Parathyroid adenoma (tissue), 2 donors: ENCODE data around the gene TRMU.

ENCODE experiments used
- H2AFZ ChIP-seq: fragments of 300-600 bp; sonication (generic); one replicate; pipeline ENCODE4 v1.7.0; 2017; ENCODE audit warnings: antibody characterized with exemption, mild to moderate bottlenecking
- H3K27ac ChIP-seq: fragments of 300-600 bp; sonication (generic); one replicate; pipeline ENCODE4 v1.7.0; 2017
- H3K27me3 ChIP-seq: fragments of 300-600 bp; sonication (generic); one replicate; pipeline ENCODE4 v1.7.0; 2017; ENCODE audit warnings: low read length; ENCODE audit not compliant: control insufficient read depth, insufficient read depth
- H3K36me3 ChIP-seq: fragments of 300-600 bp; sonication (generic); one replicate; pipeline ENCODE4 v1.7.0; 2017; ENCODE audit warnings: low read length; ENCODE audit not compliant: control insufficient read depth, insufficient read depth
- H3K4me1 ChIP-seq: fragments of 300-600 bp; sonication (generic); one replicate; pipeline ENCODE4 v1.7.0; 2017; ENCODE audit warnings: control low read depth
- H3K4me2 ChIP-seq: fragments of 300-600 bp; sonication (generic); one replicate; pipeline ENCODE4 v1.7.0; 2017; ENCODE audit warnings: low read length
- H3K4me3 ChIP-seq: fragments of 300-600 bp; sonication (generic); one replicate; pipeline ENCODE4 v1.7.0; 2017; ENCODE audit warnings: low read depth, low read length
- H3K79me2 ChIP-seq: fragments of 300-600 bp; sonication (generic); one replicate; pipeline ENCODE4 v1.7.0; 2017; ENCODE audit warnings: control low read depth
- H3K9ac ChIP-seq: fragments of 300-600 bp; sonication (generic); one replicate; pipeline ENCODE4 v1.7.0; 2017; ENCODE audit warnings: mild to moderate bottlenecking
- H3K9me3 ChIP-seq: fragments of 300-600 bp; sonication (generic); one replicate; pipeline ENCODE4 v1.7.0; 2017; ENCODE audit warnings: low read length; ENCODE audit not compliant: control insufficient read depth
- TF ChIP-seq, protein P1 (sequence below): fragments of 300-600 bp; sonication (generic); IDR thresholded peaks from one replicate; pipeline ENCODE4 v1.7.0; 2017; ENCODE audit warnings: antibody characterized with exemption, mild to moderate bottlenecking
- donor health status: primary hyperparathyroidism.

The TRMU gene

DNA sequence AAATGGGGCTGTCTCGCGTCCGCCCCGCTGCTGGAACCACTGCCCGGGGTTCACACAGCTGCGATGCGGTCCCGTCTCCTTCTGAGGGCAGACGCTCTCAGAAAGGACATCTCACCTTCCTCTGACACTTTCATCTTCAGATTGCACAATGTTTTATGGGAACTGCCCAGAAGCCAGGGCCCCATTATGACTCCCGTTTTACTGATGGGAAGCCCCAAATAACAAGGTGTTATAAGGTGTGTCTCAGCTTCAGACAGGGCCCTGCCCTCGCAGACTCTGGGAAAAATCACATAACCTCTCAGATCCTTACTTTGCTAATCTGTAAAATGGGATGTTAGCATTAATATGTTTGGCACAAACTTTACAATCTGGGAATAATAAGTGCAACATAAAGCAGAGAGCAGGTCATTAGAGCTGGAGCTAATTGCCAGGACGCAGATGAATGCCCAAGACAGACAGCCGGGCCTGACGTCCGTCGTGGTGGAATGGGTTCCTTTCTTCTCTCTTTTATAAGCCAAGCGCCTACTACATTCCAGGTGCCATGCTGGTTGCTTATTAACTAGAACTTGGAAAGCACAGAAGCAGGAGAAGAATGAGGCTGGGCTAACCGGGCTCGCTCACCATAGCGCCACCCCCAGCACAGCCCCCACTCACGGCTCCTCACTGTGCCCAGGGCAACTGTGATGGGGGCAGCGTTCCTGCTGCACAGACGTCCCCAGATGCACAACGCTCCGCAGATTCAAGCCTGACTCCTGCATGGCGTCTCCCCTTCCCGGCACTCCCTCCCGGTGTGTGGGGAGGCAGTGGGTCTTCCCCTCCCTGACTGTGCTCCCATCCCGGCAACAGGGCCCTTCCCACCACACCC lies 43.8 kb downstream of the TRMU start:
- no peaks in the 10 kb centered on the region for H3K4me1 ChIP-seq
- no peak overlapping the region for H2AFZ ChIP-seq
- no peaks in the 10 kb centered on the region for H3K9me3 ChIP-seq
- H3K4me3 ChIP-seq = no peak overlapping the region
- no peak overlapping the region for H3K4me2 ChIP-seq
- H3K27ac ChIP-seq = no peak overlapping the region
- TF ChIP-seq, protein P1, sequence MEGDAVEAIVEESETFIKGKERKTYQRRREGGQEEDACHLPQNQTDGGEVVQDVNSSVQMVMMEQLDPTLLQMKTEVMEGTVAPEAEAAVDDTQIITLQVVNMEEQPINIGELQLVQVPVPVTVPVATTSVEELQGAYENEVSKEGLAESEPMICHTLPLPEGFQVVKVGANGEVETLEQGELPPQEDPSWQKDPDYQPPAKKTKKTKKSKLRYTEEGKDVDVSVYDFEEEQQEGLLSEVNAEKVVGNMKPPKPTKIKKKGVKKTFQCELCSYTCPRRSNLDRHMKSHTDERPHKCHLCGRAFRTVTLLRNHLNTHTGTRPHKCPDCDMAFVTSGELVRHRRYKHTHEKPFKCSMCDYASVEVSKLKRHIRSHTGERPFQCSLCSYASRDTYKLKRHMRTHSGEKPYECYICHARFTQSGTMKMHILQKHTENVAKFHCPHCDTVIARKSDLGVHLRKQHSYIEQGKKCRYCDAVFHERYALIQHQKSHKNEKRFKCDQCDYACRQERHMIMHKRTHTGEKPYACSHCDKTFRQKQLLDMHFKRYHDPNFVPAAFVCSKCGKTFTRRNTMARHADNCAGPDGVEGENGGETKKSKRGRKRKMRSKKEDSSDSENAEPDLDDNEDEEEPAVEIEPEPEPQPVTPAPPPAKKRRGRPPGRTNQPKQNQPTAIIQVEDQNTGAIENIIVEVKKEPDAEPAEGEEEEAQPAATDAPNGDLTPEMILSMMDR = no peak
- H3K9ac ChIP-seq = no peak overlapping the region
- H3K36me3 ChIP-seq = no peaks in the 10 kb centered on the region
- no peaks in the 10 kb centered on the region for H3K27me3 ChIP-seq
- H3K79me2 ChIP-seq = no peaks in the 10 kb centered on the region

DNA sequence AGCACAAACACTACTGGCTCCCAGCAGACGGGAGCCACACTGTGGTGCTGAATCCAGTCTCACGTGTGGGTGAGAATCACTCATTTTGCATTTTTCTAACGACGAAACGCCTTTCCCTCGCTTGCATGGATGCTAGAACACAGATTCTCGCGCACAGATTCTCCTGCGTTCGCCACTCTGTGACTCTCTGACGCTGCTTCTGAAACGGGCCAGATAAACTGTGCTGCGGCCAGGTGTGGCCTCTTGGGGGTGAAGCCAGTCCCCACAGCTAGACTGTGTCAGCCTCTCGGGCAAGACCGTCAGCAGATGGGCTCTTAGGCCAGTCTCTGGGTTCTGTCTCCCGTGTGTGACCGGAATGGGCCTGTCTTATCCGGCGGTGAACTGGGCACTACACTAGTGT lies 44.6 kb downstream of the TRMU start:
- Histone ChIP-seq H3K4me1 (no peaks in the 10 kb centered on the region), H3K9ac (no peak overlapping the region), H3K4me2 (no peak overlapping the region), H3K36me3 (no peaks in the 10 kb centered on the region), H3K4me3 (no peak overlapping the region), H3K27me3 (no peaks in the 10 kb centered on the region), H3K9me3 (no peaks in the 10 kb centered on the region), H3K79me2 (no peaks in the 10 kb centered on the region), H3K27ac (no peak overlapping the region), H2AFZ (no peak overlapping the region)
- TF ChIP-seq, protein P1 = no peak

DNA sequence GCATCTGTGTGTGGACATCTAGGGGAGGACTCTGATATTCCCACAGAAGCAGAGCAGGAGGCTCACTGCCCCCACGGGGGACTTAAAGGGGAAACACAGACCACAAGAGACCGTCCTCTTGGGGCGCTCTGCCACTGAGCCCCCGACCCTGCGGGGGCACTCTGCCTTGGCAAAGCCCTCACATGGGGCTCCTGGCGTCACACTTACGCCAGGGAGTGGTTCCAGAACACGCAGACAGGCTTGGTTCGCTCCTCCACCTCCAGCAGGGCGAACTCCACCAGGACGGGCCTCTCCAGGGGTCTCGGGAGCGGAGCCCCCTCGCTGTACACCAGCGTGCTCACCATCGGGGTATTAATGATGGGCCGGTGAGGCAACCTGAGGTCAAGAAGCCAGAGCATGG lies 45.1 kb downstream of the TRMU start:
- H3K9me3 ChIP-seq = no peaks in the 10 kb centered on the region
- H3K27ac ChIP-seq = no peak overlapping the region
- no peaks in the 10 kb centered on the region for H3K4me1 ChIP-seq
- H3K4me3 ChIP-seq = no peak overlapping the region
- H2AFZ ChIP-seq = no peak overlapping the region
- no peaks in the 10 kb centered on the region for H3K79me2 ChIP-seq
- H3K4me2 ChIP-seq = no peak overlapping the region
- TF ChIP-seq, protein P1 = no peak
- H3K9ac ChIP-seq = no peak overlapping the region
- H3K27me3 ChIP-seq = no peaks in the 10 kb centered on the region
- H3K36me3 ChIP-seq = no peaks in the 10 kb centered on the region

DNA sequence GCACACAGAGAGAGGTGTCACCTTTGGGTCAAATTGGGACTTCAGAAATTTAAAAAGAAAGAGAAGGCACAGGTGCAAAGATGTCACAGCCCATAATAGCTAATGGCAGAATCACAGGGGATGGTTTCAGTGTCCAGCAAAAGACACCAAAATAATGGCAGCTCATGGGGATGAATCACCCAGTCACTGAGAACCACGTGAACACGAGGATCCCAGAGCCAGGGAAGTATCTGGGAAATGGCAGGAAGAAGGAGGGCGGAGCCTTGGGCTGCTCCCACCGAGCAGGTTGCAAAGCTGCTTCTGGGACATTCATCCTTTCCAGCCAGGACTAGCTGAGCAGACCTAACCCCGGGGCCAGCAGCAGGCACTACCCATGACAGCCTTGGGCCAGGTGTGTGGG lies 45.6 kb downstream of the TRMU start:
- H3K27ac ChIP-seq = no peak overlapping the region
- no peak overlapping the region for H2AFZ ChIP-seq
- TF ChIP-seq, protein P1 = no peak
- H3K9ac ChIP-seq = no peak overlapping the region
- no peaks in the 10 kb centered on the region for H3K4me1 ChIP-seq
- no peak overlapping the region for H3K4me2 ChIP-seq
- H3K36me3 ChIP-seq = no peaks in the 10 kb centered on the region
- H3K27me3 ChIP-seq = no peaks in the 10 kb centered on the region
- no peaks in the 10 kb centered on the region for H3K79me2 ChIP-seq
- no peak overlapping the region for H3K4me3 ChIP-seq
- H3K9me3 ChIP-seq = no peaks in the 10 kb centered on the region

DNA sequence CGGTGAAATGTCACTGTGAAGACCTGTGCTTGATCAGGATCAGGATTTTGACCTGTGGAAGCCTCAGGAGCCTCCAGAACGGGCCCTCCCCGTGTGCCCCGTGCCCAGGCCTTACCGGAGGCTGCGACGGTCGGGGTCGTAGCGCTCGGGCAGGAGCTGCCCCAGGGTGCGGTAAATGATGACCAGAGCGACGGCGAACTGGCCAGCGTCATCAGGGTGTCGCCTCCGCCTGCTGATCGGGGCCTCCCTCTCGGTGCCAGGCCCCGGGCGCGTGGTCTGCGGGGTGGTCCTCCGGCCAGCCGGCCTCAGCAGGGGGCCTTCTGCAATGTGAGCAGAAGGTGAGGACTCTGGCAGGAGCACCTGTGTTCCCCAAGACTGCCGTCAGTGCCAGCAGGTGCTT lies 46.2 kb downstream of the TRMU start:
- Histone ChIP-seq H3K27me3 (no peaks in the 10 kb centered on the region), H2AFZ (no peak overlapping the region), H3K4me2 (no peak overlapping the region), H3K27ac (no peak overlapping the region), H3K9me3 (no peaks in the 10 kb centered on the region), H3K4me3 (no peak overlapping the region), H3K9ac (no peak overlapping the region), H3K36me3 (no peaks in the 10 kb centered on the region), H3K79me2 (no peaks in the 10 kb centered on the region), H3K4me1 (no peaks in the 10 kb centered on the region)
- TF ChIP-seq, protein P1 = no peak
